MCF 10A (cell line): Measurements from ENCODE around the gene EXD3. TPM values are rescaled to one million over a fixed set of nuclear protein-coding genes. Genes with fewer than 3 reads are reported as not detected.
A peak's percentile ranks its signal among the peaks of the same experiment; 100 is the strongest.

Experiments
- BruUV-seq: library from RNA; stranded (reverse); fragments of 400-500 nt; replicated peaks from 2 replicates; lab custom pipeline; 2021; lab: Mats Ljungman, UMichigan
- CTCF ChIA-PET: fragments of 300-600 bp; sonication (Branson Sonifier 250); formaldehyde crosslinking; extraction: SDS; loops from one replicate; lab custom pipeline; 2021; ENCODE audit warnings: antibody characterized with exemption, inconsistent platforms; lab: Yijun Ruan, JAX
- POLR2A ChIA-PET: fragments of 300-600, 350-650 bp; sonication (Branson Sonifier 250); formaldehyde crosslinking; extraction: SDS; loops from one replicate; lab custom pipeline; 2020; ENCODE audit warnings: antibody characterized with exemption, inconsistent platforms; lab: Yijun Ruan, JAX
- DNase-seq: peaks from one replicate; pipeline ENCODE4 v3.0.0-alpha.2; 2018; ENCODE audit not compliant: unreplicated experiment
- H3K27ac Mint-ChIP-seq: one replicate; pipeline ENCODE4 v1.8.0; 2022; ENCODE audit warnings: mild to moderate bottlenecking, low read depth, mixed read lengths; ENCODE audit not compliant: unreplicated experiment
- H3K27me3 Mint-ChIP-seq: one replicate; pipeline ENCODE4 v1.8.0; 2022; ENCODE audit warnings: mixed read lengths; ENCODE audit not compliant: insufficient read depth, unreplicated experiment
- H3K36me3 Mint-ChIP-seq: one replicate; pipeline ENCODE4 v1.8.0; 2022; ENCODE audit warnings: mild to moderate bottlenecking, moderate library complexity, mixed read lengths; ENCODE audit not compliant: insufficient read depth, unreplicated experiment
- H3K4me1 Mint-ChIP-seq: one replicate; pipeline ENCODE4 v1.8.0; 2022; ENCODE audit warnings: mixed read lengths; ENCODE audit not compliant: insufficient read depth, unreplicated experiment
- H3K4me3 Mint-ChIP-seq: one replicate; pipeline ENCODE4 v1.8.0; 2022; ENCODE audit warnings: mild to moderate bottlenecking, moderate library complexity, mixed read lengths; ENCODE audit not compliant: unreplicated experiment
- H3K9me3 Mint-ChIP-seq: one replicate; pipeline ENCODE4 v1.8.0; 2022; ENCODE audit warnings: mixed read lengths; ENCODE audit not compliant: unreplicated experiment
- intact Hi-C: fragments of 100-400 bp; cut with micrococcal nuclease; formaldehyde crosslinking; loops from 2 replicates; pipeline ENCODE4 v1.14.1; 2022
- total RNA-seq: library from RNA; stranded (reverse); gene quantifications from 2 replicates; pipeline ENCODE4 v1.2.3, GENCODE V29; 2022
- TF ChIP-seq, protein P1 (sequence below): fragments of 200-600 bp; IDR thresholded peaks from one replicate; pipeline ENCODE4 v1.8.0; 2022; ENCODE audit warnings: antibody characterized with exemption, mild to moderate bottlenecking; ENCODE audit not compliant: unreplicated experiment

The EXD3 gene
- total RNA-seq, 1 experiment from 2014 or later: 17.1 TPM

DNA sequence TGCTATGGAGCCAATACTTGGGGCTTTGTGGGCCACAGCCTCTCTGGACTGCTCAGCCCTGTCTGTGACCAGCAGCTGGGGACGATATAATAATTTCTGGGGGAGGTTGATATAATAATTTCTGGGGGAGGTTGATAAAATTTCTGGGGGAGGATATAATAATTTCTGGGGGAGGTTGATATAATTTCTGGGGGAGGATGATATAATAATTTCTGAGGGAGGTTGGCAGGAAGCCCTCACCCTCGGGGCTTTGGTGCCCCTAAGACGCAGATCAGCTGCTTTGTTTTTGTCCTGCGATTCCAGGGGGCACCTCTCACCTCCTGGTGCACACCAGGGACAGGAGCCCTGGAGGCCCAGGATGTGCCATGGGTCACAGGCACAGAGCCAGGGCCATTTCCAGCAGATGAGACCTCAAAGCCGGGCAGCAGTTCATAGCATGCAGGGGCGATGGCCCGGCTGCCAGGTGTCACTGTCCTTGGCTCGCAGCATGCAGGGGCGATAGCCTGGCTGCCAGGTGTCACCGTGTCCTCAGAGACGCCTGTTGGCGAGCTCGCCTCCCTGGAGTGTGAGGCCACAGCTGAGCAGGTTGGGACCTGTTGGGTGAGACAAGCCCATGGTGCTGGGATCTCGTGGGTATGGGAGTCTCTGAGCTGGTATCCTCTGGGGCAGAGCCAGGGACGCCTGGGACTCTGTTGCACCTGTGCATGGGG lies 149.2 kb downstream of the EXD3 start:
- Mint-ChIP-seq H3K9me3 (no peaks in the 10 kb centered on the region), H3K4me3 (no peak overlapping the region), H3K36me3 (peaks cover 29% of the 10 kb centered on the region), H3K4me1 (peaks cover 27% of the 10 kb centered on the region), H3K27me3 (no peaks in the 10 kb centered on the region), H3K27ac (peak overlapping the region; percentile 49)
- TF ChIP-seq, protein P1, sequence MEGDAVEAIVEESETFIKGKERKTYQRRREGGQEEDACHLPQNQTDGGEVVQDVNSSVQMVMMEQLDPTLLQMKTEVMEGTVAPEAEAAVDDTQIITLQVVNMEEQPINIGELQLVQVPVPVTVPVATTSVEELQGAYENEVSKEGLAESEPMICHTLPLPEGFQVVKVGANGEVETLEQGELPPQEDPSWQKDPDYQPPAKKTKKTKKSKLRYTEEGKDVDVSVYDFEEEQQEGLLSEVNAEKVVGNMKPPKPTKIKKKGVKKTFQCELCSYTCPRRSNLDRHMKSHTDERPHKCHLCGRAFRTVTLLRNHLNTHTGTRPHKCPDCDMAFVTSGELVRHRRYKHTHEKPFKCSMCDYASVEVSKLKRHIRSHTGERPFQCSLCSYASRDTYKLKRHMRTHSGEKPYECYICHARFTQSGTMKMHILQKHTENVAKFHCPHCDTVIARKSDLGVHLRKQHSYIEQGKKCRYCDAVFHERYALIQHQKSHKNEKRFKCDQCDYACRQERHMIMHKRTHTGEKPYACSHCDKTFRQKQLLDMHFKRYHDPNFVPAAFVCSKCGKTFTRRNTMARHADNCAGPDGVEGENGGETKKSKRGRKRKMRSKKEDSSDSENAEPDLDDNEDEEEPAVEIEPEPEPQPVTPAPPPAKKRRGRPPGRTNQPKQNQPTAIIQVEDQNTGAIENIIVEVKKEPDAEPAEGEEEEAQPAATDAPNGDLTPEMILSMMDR: no peak
- no TSS peak for BruUV-seq
- CTCF ChIA-PET: interaction anchor here (0.8 to 0.9 kb wide), 3 partner anchors 11 to 261 kb away, joined by 3 read pairs; no protein-coding TSS in a partner anchor
- POLR2A ChIA-PET: interaction anchor here (0.9 to 1.7 kb wide), 6 partner anchors 9 to 33 kb away, joined by 3 to 6 read pairs (median 4); partner anchors contain the start of genes NELFB and TUBB4B
- intact Hi-C loops: no loop called here
- DNase-seq: peak; percentile 65

DNA sequence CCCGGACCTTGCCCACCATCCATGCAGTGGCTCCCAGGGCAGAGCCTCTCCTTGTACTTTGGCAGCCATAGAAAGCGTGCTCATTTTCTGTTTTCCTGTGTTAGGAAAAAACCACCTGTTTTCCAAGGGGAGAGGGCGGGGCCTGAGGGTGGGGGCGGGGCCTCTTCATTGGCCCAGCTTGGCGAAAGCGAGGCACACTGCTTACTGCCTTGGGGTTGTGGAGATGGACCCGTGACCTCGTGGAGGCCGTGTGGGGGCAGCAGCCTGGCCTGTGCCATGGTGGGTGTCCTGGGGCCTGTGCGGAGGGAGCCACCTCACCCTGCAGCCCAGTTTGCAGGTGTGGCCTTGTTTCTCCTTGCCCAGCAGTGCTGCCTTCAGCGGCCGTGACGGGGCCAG lies 149.9 kb downstream of the EXD3 start:
- intact Hi-C loops: no loop called here
- no peaks in the 10 kb centered on the region for H3K27me3 Mint-ChIP-seq
- TF ChIP-seq, protein P1: no peak
- BruUV-seq: no TSS peak
- POLR2A ChIA-PET: interaction anchor here (0.8 to 1.4 kb wide), 3 partner anchors 14 to 32 kb away, joined by 3 to 6 read pairs (median 5); partner anchors contain the start of genes NELFB and TUBB4B
- CTCF ChIA-PET: interaction anchor here (0.8 kb wide), 1 partner anchor 12 kb away, joined by 3 read pairs; no protein-coding TSS in a partner anchor
- H3K4me1 Mint-ChIP-seq: peaks cover 32% of the 10 kb centered on the region
- no peak for DNase-seq
- H3K4me3 Mint-ChIP-seq: no peak overlapping the region
- H3K9me3 Mint-ChIP-seq: no peaks in the 10 kb centered on the region
- no peak overlapping the region for H3K27ac Mint-ChIP-seq
- peaks cover 29% of the 10 kb centered on the region for H3K36me3 Mint-ChIP-seq

DNA sequence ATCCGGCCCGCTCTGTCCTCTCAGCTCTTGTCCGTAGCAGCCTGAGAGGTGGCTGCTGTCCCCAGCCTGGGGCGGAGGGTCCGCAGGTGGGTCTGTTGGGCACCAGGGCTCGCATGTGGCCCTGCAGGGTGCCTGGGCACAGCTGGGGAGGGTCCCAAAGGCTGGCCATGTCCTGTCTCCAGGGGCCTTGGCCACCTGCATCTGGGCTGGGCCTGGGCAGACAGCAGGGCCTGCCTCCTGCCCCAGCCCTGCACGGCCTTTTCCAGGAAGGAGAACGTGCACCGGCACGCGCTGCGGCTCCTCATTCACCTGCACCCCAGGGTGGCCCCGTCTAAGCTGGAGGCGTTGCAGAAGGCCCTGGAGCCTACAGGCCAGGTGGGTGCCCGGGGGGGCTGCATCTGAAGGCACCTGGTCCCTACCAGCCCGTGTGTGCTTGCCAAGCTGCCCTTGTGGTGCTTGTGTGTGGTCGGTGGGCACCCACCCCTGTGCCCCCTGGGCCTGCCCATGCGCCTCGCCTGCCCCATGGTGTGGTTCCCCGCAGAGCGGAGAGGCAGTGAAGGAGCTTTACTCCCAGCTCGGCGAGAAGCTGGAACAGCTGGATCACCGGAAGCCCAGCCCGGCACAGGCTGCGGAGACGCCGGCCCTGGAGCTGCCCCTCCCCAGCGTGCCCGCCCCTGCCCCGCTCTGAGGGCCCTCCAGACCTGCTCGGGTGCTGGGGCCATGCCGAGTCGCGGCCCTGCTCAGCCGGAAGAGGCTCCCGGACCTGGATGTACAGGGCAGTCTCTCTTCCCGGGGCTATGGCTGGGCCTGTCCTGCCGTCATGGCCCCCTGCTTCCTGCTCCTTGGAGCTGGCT lies 150.5 kb downstream of the EXD3 start:
- peaks cover 29% of the 10 kb centered on the region for H3K4me1 Mint-ChIP-seq
- TF ChIP-seq, protein P1: no peak
- no peak overlapping the region for H3K27ac Mint-ChIP-seq
- ChIA-PET CTCF (interaction anchor here (0.8 kb wide), 1 partner anchor 11 kb away, joined by 3 read pairs; no protein-coding TSS in a partner anchor), POLR2A (interaction anchor here (0.6 to 1.3 kb wide), 3 partner anchors 9 to 32 kb away, joined by 3 to 6 read pairs (median 3); partner anchors contain the start of genes NELFB and TUBB4B)
- BruUV-seq: no TSS peak
- intact Hi-C loops: no loop called here
- DNase-seq: no peak
- no peaks in the 10 kb centered on the region for H3K9me3 Mint-ChIP-seq
- no peak overlapping the region for H3K4me3 Mint-ChIP-seq
- no peaks in the 10 kb centered on the region for H3K27me3 Mint-ChIP-seq
- peaks cover 29% of the 10 kb centered on the region for H3K36me3 Mint-ChIP-seq
